ENCODE results near the gene SMARCD1.
A peak's percentile ranks its signal among the peaks of the same experiment; 100 is the strongest.

Gene SMARCD1

GRCh38 chr12:50084775-50085614 lies at the start of gene SMARCD1:
Gene SMARCD1, plus strand, starts transcription at chr12:50085342. Its CDS starts 28 bp downstream, at chr12:50085370.
- peak; percentile 78 for DNase-seq

GRCh38 chr12:50038336-50038735 lies 46.8 kb upstream of the SMARCD1 start:
- DNase-seq, result no peak

GRCh38 chr12:50039151-50039835 lies 45.8 kb upstream of the SMARCD1 start:
- DNase-seq, result peak; percentile 48

- DNase-seq, result no peak
Measured at GRCh38 chr12:50040657-50041056, 44.5 kb upstream of the SMARCD1 start.

GRCh38 chr12:50041062-50041860 lies 43.9 kb upstream of the SMARCD1 start:
- DNase-seq, result no peak

- no peak for DNase-seq
Measured at GRCh38 chr12:50041962-50042361, 43.2 kb upstream of the SMARCD1 start.

- DNase-seq, result no peak
Measured at GRCh38 chr12:50042693-50043092, 42.4 kb upstream of the SMARCD1 start.

- no peak for DNase-seq
Measured at GRCh38 chr12:50043308-50043707, 41.8 kb upstream of the SMARCD1 start.

- DNase-seq, result no peak
Measured at GRCh38 chr12:50043854-50044253, 41.3 kb upstream of the SMARCD1 start.

GRCh38 chr12:50047693-50048250 lies 37.4 kb upstream of the SMARCD1 start:
- DNase-seq, result no peak

GRCh38 chr12:50049254-50050118 lies 35.7 kb upstream of the SMARCD1 start:
- no peak for DNase-seq

GRCh38 chr12:50050119-50050385 lies 35.1 kb upstream of the SMARCD1 start:
- no peak for DNase-seq

GRCh38 chr12:50050410-50051098 lies 34.6 kb upstream of the SMARCD1 start:
- no peak for DNase-seq

- DNase-seq, result no peak
Measured at GRCh38 chr12:50051101-50051806, 33.9 kb upstream of the SMARCD1 start.

- no peak for DNase-seq
Measured at GRCh38 chr12:50052544-50052943, 32.6 kb upstream of the SMARCD1 start.

GRCh38 chr12:50052964-50053363 lies 32.2 kb upstream of the SMARCD1 start:
- no peak for DNase-seq

GRCh38 chr12:50053583-50053982 lies 31.6 kb upstream of the SMARCD1 start:
- DNase-seq, result no peak

GRCh38 chr12:50055831-50056638 lies 29.1 kb upstream of the SMARCD1 start:
- DNase-seq, result no peak

- DNase-seq, result no peak
Measured at GRCh38 chr12:50056639-50056976, 28.5 kb upstream of the SMARCD1 start.
